SU-DHL-6 (cell line): ENCODE measurements around the gene PPFIBP2.

Experiments
- H2AFZ ChIP-seq: fragments of 200-600 bp; sonication (generic); 2 replicates; pipeline ENCODE4 v1.6.1; 2014; ENCODE audit warnings: low read depth, mild to moderate bottlenecking, moderate library complexity, mixed read lengths, antibody characterized with exemption, low read length; ENCODE audit not compliant: severe bottlenecking
- H3F3A ChIP-seq: fragments of 200-600 bp; shearing (Covaris generic); 2 replicates; pipeline ENCODE4 v1.6.0; 2016; ENCODE audit warnings: antibody characterized with exemption, mild to moderate bottlenecking; ENCODE audit not compliant: insufficient read depth
- H3K27ac ChIP-seq: fragments of 200-600 bp; sonication (generic); 2 replicates; pipeline ENCODE4 v1.5.1; 2016; ENCODE audit warnings: low read depth, mild to moderate bottlenecking, low read length, moderate library complexity, mixed read lengths
- H3K27me3 ChIP-seq: fragments of 200-600 bp; sonication (generic), shearing (Covaris generic); 2 replicates; pipeline ENCODE4 v1.6.0; 2014; ENCODE audit warnings: mild to moderate bottlenecking, low read length
- H3K36me3 ChIP-seq: fragments of 200-600 bp; sonication (generic); 2 replicates; pipeline ENCODE4 v1.6.1; 2014; ENCODE audit warnings: mild to moderate bottlenecking, low read length, mixed read lengths
- H3K4me2 ChIP-seq: fragments of 300-600, 200-600 bp; shearing (Covaris generic), sonication (generic); 2 replicates; pipeline ENCODE4 v1.6.0; 2014; ENCODE audit warnings: low read length, low read depth, mild to moderate bottlenecking; ENCODE audit not compliant: poor library complexity, severe bottlenecking
- H3K4me3 ChIP-seq: fragments of 200-600 bp; sonication (generic); 2 replicates; pipeline ENCODE4 v1.5.1; 2014; ENCODE audit warnings: antibody characterized with exemption, low read length, mild to moderate bottlenecking, mixed read lengths; ENCODE audit not compliant: insufficient read depth, poor library complexity, severe bottlenecking
- H3K79me2 ChIP-seq: fragments of 200-600 bp; sonication (generic); 2 replicates; pipeline ENCODE4 v1.6.1; 2014; ENCODE audit warnings: mild to moderate bottlenecking, low read length, moderate library complexity; ENCODE audit not compliant: insufficient read depth
- H3K9ac ChIP-seq: fragments of 200-600 bp; sonication (generic); 2 replicates; pipeline ENCODE4 v1.7.0; 2014; ENCODE audit warnings: mild to moderate bottlenecking, low read length
- H3K9me2 ChIP-seq: fragments of 200-600 bp; sonication (generic); replicated peaks from 2 replicates; pipeline ENCODE4 v1.6.1; 2014; ENCODE audit warnings: low read length; ENCODE audit not compliant: insufficient read depth
- H3K9me3 ChIP-seq: fragments of 200-600 bp; sonication (generic); 2 replicates; pipeline ENCODE4 v1.6.1; 2014; ENCODE audit warnings: low read length, mixed read lengths; ENCODE audit not compliant: insufficient read depth
- H4K20me1 ChIP-seq: fragments of 200-600 bp; sonication (generic); 2 replicates; pipeline ENCODE4 v1.6.1; 2014; ENCODE audit warnings: low read depth, mild to moderate bottlenecking, antibody characterized with exemption, low read length, moderate library complexity, mixed read lengths
- CTCF ChIP-seq: fragments of 200-600 bp; sonication (generic); IDR thresholded peaks from one replicate; pipeline ENCODE4 v1.5.1; 2017; ENCODE audit warnings: antibody characterized with exemption, mild to moderate bottlenecking, low read length, moderate library complexity; ENCODE audit not compliant: insufficient read depth, poor library complexity, severe bottlenecking
- EZH2phosphoT487 ChIP-seq: fragments of 200-600 bp; sonication (generic), shearing (Covaris generic); conservative IDR thresholded peaks from 2 replicates; pipeline ENCODE4 v1.6.1; 2018; ENCODE audit warnings: mild to moderate bottlenecking, antibody characterized with exemption, low read length, moderate library complexity, mixed read lengths

PPFIBP2 gene

GRCh38 chr11:7490054-7490453 is 23.7 kb upstream of the PPFIBP2 start:
- no peaks in the 10 kb centered on the region for H3K79me2 ChIP-seq
- H4K20me1 ChIP-seq: no peaks in the 10 kb centered on the region
- no peak overlapping the region for H3K4me3 ChIP-seq
- H3K27me3 ChIP-seq: no peaks in the 10 kb centered on the region
- H3K9me2 ChIP-seq: no peaks in the 10 kb centered on the region
- no peaks in the 10 kb centered on the region for H3K9me3 ChIP-seq
- no peak overlapping the region for H2AFZ ChIP-seq
- no peak for TF ChIP-seq CTCF
- TF ChIP-seq EZH2phosphoT487: no peak
- no peaks in the 10 kb centered on the region for H3F3A ChIP-seq
- H3K36me3 ChIP-seq: no peaks in the 10 kb centered on the region
- H3K9ac ChIP-seq: no peak overlapping the region
- H3K4me2 ChIP-seq: no peak overlapping the region
- H3K27ac ChIP-seq: no peak overlapping the region

- no peaks in the 10 kb centered on the region for H3K36me3 ChIP-seq
- H3F3A ChIP-seq: no peaks in the 10 kb centered on the region
Observed at GRCh38 chr11:7490535-7490934, 23.3 kb upstream of the PPFIBP2 start.

GRCh38 chr11:7492253-7492652 is 21.5 kb upstream of the PPFIBP2 start:
- Histone ChIP-seq H3K79me2 (no peaks in the 10 kb centered on the region), H3F3A (no peaks in the 10 kb centered on the region), H3K4me3 (no peak overlapping the region), H3K9ac (no peak overlapping the region), H3K9me3 (no peaks in the 10 kb centered on the region), H4K20me1 (no peaks in the 10 kb centered on the region), H3K27me3 (no peaks in the 10 kb centered on the region), H3K9me2 (no peaks in the 10 kb centered on the region), H2AFZ (no peak overlapping the region), H3K27ac (no peak overlapping the region), H3K36me3 (no peaks in the 10 kb centered on the region), H3K4me2 (no peak overlapping the region)
- TF ChIP-seq CTCF: no peak
- no peak for TF ChIP-seq EZH2phosphoT487

More at GRCh38 chr11:7490535-7490934, 23.3 kb upstream of the PPFIBP2 start:
- Histone ChIP-seq H3K4me2 (no peak overlapping the region), H3K79me2 (no peaks in the 10 kb centered on the region), H4K20me1 (no peaks in the 10 kb centered on the region), H3K9me3 (no peaks in the 10 kb centered on the region), H2AFZ (no peak overlapping the region), H3K27me3 (no peaks in the 10 kb centered on the region), H3K4me3 (no peak overlapping the region), H3K9ac (no peak overlapping the region), H3K27ac (no peak overlapping the region), H3K9me2 (no peaks in the 10 kb centered on the region)
- TF ChIP-seq CTCF (no peak), EZH2phosphoT487 (no peak)

GRCh38 chr11:7493670-7494069 is 20.1 kb upstream of the PPFIBP2 start:
- Histone ChIP-seq H3K36me3 (no peaks in the 10 kb centered on the region), H3K9me2 (no peaks in the 10 kb centered on the region), H3K9me3 (no peaks in the 10 kb centered on the region), H3F3A (no peaks in the 10 kb centered on the region), H2AFZ (no peak overlapping the region), H3K4me3 (no peak overlapping the region), H3K9ac (no peak overlapping the region), H3K4me2 (no peak overlapping the region), H3K27me3 (no peaks in the 10 kb centered on the region), H4K20me1 (no peaks in the 10 kb centered on the region), H3K79me2 (no peaks in the 10 kb centered on the region), H3K27ac (no peak overlapping the region)
- no peak for TF ChIP-seq CTCF
